B cell (primary cell): Measurements from ENCODE around the gene UTRN. TPM values are rescaled to one million over a fixed set of nuclear protein-coding genes. Genes with fewer than 3 reads are reported as not detected.

Experiments
- ATAC-seq: fragments of 200-7000 bp; cut with Tn5 transposase; one replicate; pipeline ENCODE4 v1.10.0; 2021; ENCODE audit warnings: low read depth, mild to moderate bottlenecking, moderate number of reproducible peaks, moderate library complexity
- CTCF ChIA-PET: fragments of 350-600 bp; sonication (Branson Sonifier 250); formaldehyde crosslinking; loops from one replicate; lab custom pipeline; 2021; ENCODE audit warnings: antibody characterized with exemption, inconsistent platforms; lab: Charles Lee
- POLR2A ChIA-PET: fragments of 350-600 bp; sonication (Branson Sonifier 250); formaldehyde crosslinking; loops from one replicate; lab custom pipeline; 2021; ENCODE audit warnings: antibody characterized with exemption; lab: Charles Lee
- DNase-seq: peaks from one replicate; pipeline ENCODE4 v3.0.0; 2013
- H2AFZ ChIP-seq: 2 replicates; pipeline ENCODE4 v1.6.1; 2012; ENCODE audit warnings: mild to moderate bottlenecking, low read depth, low read length; ENCODE audit not compliant: insufficient read depth, poor library complexity, severe bottlenecking
- H3K27ac ChIP-seq, 2 donors: 1 replicate in 1 of 2; 2 replicates in 1 of 2; pipeline ENCODE4 v1.5.1; 2012 to 2013; ENCODE audit warnings: low read length in 2 of 2, mild to moderate bottlenecking in 2 of 2, moderate library complexity in 1 of 2
- H3K27me3 ChIP-seq, 4 experiments: fragments of 200-600 bp in 1 of 4; sonication (generic) in 1 of 4; replicated peaks in 1 of 4; 1 replicate in 2 of 4; 2 replicates in 2 of 4; pipeline versions ENCODE4 v1.6.1 to v1.7.0; 2013 to 2016; ENCODE audit warnings: low read length in 3 of 4, mild to moderate bottlenecking in 2 of 4, mixed read lengths in 1 of 4, moderate library complexity in 1 of 4; ENCODE audit not compliant: insufficient read depth in 4 of 4, control insufficient read depth in 3 of 4; ENCODE audit errors: control extremely low read depth in 1 of 4
- H3K36me3 ChIP-seq, 2 experiments: replicated peaks in 1 of 2; 1 replicate in 1 of 2; 2 replicates in 1 of 2; pipeline versions ENCODE4 v1.6.1 to v1.7.1; 2013; ENCODE audit warnings: low read length in 1 of 2; ENCODE audit not compliant: insufficient read depth in 2 of 2, control insufficient read depth in 1 of 2; ENCODE audit errors: control extremely low read depth in 1 of 2, extremely low read depth in 1 of 2
- H3K4me1 ChIP-seq, 2 donors: fragments of 200-600 bp in 1 of 2; sonication (generic) in 1 of 2; 1 replicate in 1 of 2; 2 replicates in 1 of 2; pipeline versions ENCODE4 v1.5.1 to v1.6.1; 2013 to 2017; ENCODE audit warnings: low read length in 2 of 2; ENCODE audit not compliant: control insufficient read depth in 2 of 2, insufficient read depth in 2 of 2
- H3K4me2 ChIP-seq: replicated peaks from 2 replicates; pipeline ENCODE3; 2012; ENCODE audit warnings: mild to moderate bottlenecking, low read depth, low read length; ENCODE audit not compliant: poor library complexity, severe bottlenecking
- H3K4me3 ChIP-seq, 5 experiments: fragments of 200-600 bp in 1 of 5; sonication (generic) in 1 of 5; 1 replicate in 3 of 5; 2 replicates in 2 of 5; pipeline versions ENCODE4 v1.5.1 to v1.7.0; 2011 to 2016; ENCODE audit warnings: low read length in 4 of 5, mild to moderate bottlenecking in 4 of 5, low read depth in 2 of 5, control low read depth in 1 of 5, moderate library complexity in 1 of 5; ENCODE audit not compliant: insufficient read depth in 1 of 5; ENCODE audit errors: control extremely low read depth in 1 of 5, extremely low read depth in 1 of 5
- H3K79me2 ChIP-seq: fragments of 200-600 bp; sonication (generic); one replicate; pipeline ENCODE4 v1.6.0; 2016; ENCODE audit warnings: low read length; ENCODE audit not compliant: control insufficient read depth, insufficient read depth
- H3K9ac ChIP-seq: fragments of 200-600 bp; sonication (generic); 2 replicates; pipeline ENCODE4 v1.6.1; 2017; ENCODE audit warnings: mild to moderate bottlenecking, low read length, moderate library complexity
- H3K9me3 ChIP-seq, 3 donors: one replicate each; pipeline versions ENCODE4 v1.6.1 to v1.7.1; 2013; ENCODE audit warnings: low read length in 2 of 3; ENCODE audit not compliant: control insufficient read depth in 2 of 3, insufficient read depth in 1 of 3; ENCODE audit errors: control extremely low read depth in 1 of 3
- H4K20me1 ChIP-seq: 2 replicates; pipeline ENCODE4 v1.6.0; 2012; ENCODE audit warnings: mild to moderate bottlenecking, low read length; ENCODE audit not compliant: insufficient read depth, control insufficient read depth, poor library complexity, severe bottlenecking
- H3K27ac Mint-ChIP-seq: one replicate; pipeline ENCODE4 v1.8.0; 2021; ENCODE audit warnings: mixed read lengths
- H3K27me3 Mint-ChIP-seq: one replicate; pipeline ENCODE4 v1.8.0; 2021; ENCODE audit warnings: mixed read lengths
- H3K4me1 Mint-ChIP-seq: one replicate; pipeline ENCODE4 v1.8.0; 2021; ENCODE audit warnings: mixed read lengths
- H3K4me3 Mint-ChIP-seq: one replicate; pipeline ENCODE4 v1.8.0; 2021; ENCODE audit warnings: mixed read lengths
- H3K9me3 Mint-ChIP-seq: one replicate; pipeline ENCODE4 v1.8.0; 2022; ENCODE audit warnings: mixed read lengths; ENCODE audit not compliant: insufficient read depth
- CTCF ChIP-seq: fragments of 200-600 bp; IDR thresholded peaks from one replicate; pipeline ENCODE4 v1.8.0; 2022; ENCODE audit warnings: antibody characterized with exemption, mild to moderate bottlenecking
- EZH2 ChIP-seq: IDR thresholded peaks from 2 replicates; pipeline ENCODE4 v1.6.1; 2012; ENCODE audit warnings: borderline replicate concordance, low read depth, mild to moderate bottlenecking, moderate library complexity, low read length; ENCODE audit not compliant: insufficient read depth, poor library complexity, severe bottlenecking
- WGBS: methylation state at CpG from one replicate; pipeline ENCODE4 v1.1.5; 2013; ENCODE audit warnings: missing lambda C conversion rate; ENCODE audit not compliant: insufficient coverage; 5-methylcytosine and 5-hydroxymethylcytosine counted together
- intact Hi-C: fragments of 100-400 bp; cut with micrococcal nuclease; formaldehyde crosslinking; loops from one replicate; pipeline ENCODE4 v1.10.0; 2022
- polyA plus RNA-seq: library from polyadenylated mRNA; depleted of rRNA; stranded (reverse); fragments of >200 nt; gene quantifications from 2 replicates; pipeline ENCODE4 v1.2.3, GENCODE V29; 2012
- total RNA-seq, 2 donors: library from RNA; stranded (reverse); fragments of 120-200 nt in 1 of 2; gene quantifications; 1 replicate in 1 of 2; 2 replicates in 1 of 2; pipeline versions ENCODE4 v1.2.3 to v1.2.4, GENCODE V29; 2013 to 2022

The UTRN gene
- total and polyA plus RNA-seq, 2 donors (not counting 1 experiment from before 2014, with no cell fraction given): 40.0 to 224 TPM

- Histone ChIP-seq H2AFZ (no peak overlapping the region), H3K9ac (no peak overlapping the region), H3K27ac (no peak overlapping the region), H3K9me3 (peaks cover 2 to 7% (median 4%) of the 10 kb centered on the region in 3 donors), H3K27me3 (no peaks in the 10 kb centered on the region), H3K4me2 (no peak overlapping the region), H4K20me1 (no peaks in the 10 kb centered on the region), H3K79me2 (no peaks in the 10 kb centered on the region), H3K36me3 (no peaks in the 10 kb centered on the region), H3K4me1 (peaks cover 17% of the 10 kb centered on the region in 2 donors), H3K4me3 (no peak overlapping the region)
- no peak overlapping the region for H3K4me3 Mint-ChIP-seq
- no peak for DNase-seq
- peaks cover 2% of the 10 kb centered on the region for H3K9me3 Mint-ChIP-seq
- intact Hi-C loops: no loop called here
- peaks cover under 1% of the 10 kb centered on the region for H3K27me3 Mint-ChIP-seq
- ChIA-PET CTCF (interaction anchor here (0.6 to 1.7 kb wide), 3 partner anchors 218 to 220 kb away, joined by 3 to 4 read pairs (median 4); no protein-coding TSS in a partner anchor), POLR2A (no interaction called here)
- H3K4me1 Mint-ChIP-seq: peaks cover 20% of the 10 kb centered on the region
- ATAC-seq: no peak
- no peak overlapping the region for H3K27ac Mint-ChIP-seq
- 92% methylated on average over 7 of the region's 10 CpGs for WGBS
- no peak for TF ChIP-seq EZH2
- TF ChIP-seq CTCF: no peak
Measured at GRCh38 chr6:144262470-144263369, 22.4 kb upstream of the UTRN start.

GRCh38 chr6:144263786-144264185, 21.3 kb upstream of the UTRN start:
- peaks cover 17% of the 10 kb centered on the region in 2 donors for H3K4me1 ChIP-seq
- peaks cover 2% of the 10 kb centered on the region for H3K9me3 Mint-ChIP-seq
- WGBS: no CpG with 5 or more reads among the region's 3 CpGs
- H3K79me2 ChIP-seq: no peaks in the 10 kb centered on the region
- ChIA-PET POLR2A (no interaction called here), CTCF (interaction anchor here (1.2 kb wide), 1 partner anchor 218 kb away, joined by 7 read pairs; no protein-coding TSS in a partner anchor)
- H3K4me3 Mint-ChIP-seq: no peak overlapping the region
- H3K9ac ChIP-seq: no peak overlapping the region
- H3K27me3 Mint-ChIP-seq: no peaks in the 10 kb centered on the region
- H3K4me3 ChIP-seq: no peak overlapping the region
- DNase-seq: no peak
- H3K27ac ChIP-seq: no peak overlapping the region
- H3K9me3 ChIP-seq: peaks cover 2 to 7% (median 4%) of the 10 kb centered on the region in 3 donors
- H4K20me1 ChIP-seq: no peaks in the 10 kb centered on the region
- no peak for ATAC-seq
- H3K36me3 ChIP-seq: no peaks in the 10 kb centered on the region
- no peak overlapping the region for H3K27ac Mint-ChIP-seq
- intact Hi-C loops: no loop called here
- no peaks in the 10 kb centered on the region for H3K27me3 ChIP-seq
- H3K4me2 ChIP-seq: no peak overlapping the region
- H3K4me1 Mint-ChIP-seq: peaks cover 20% of the 10 kb centered on the region
- no peak overlapping the region for H2AFZ ChIP-seq
- no peak for TF ChIP-seq CTCF
- TF ChIP-seq EZH2: no peak
